SJSA1 (cell line): Measurements from ENCODE around the gene CAPN11. TPM values are rescaled to one million over a fixed set of nuclear protein-coding genes. Genes with fewer than 3 reads are reported as not detected.

ENCODE experiments used
- DNase-seq, 2 experiments: peaks; one replicate each; pipeline ENCODE4 v3.0.0-alpha.2; 2015 to 2020; ENCODE audit warnings: low spot score in 2 of 2, low read depth in 1 of 2
- H3K27ac ChIP-seq: fragments of 250-450 bp; sonication (Bioruptor Pico); 2 replicates; pipeline ENCODE4 v1.5.1; 2020; ENCODE audit warnings: mild to moderate bottlenecking, moderate library complexity
- H3K27me3 ChIP-seq: fragments of 250-450 bp; sonication (Bioruptor Pico); replicated peaks from 2 replicates; pipeline ENCODE4 v1.5.1; 2020; ENCODE audit warnings: mild to moderate bottlenecking, moderate library complexity
- H3K36me3 ChIP-seq: fragments of 250-450 bp; sonication (Bioruptor Pico); 2 replicates; pipeline ENCODE4 v1.5.1; 2020; ENCODE audit warnings: mild to moderate bottlenecking
- H3K4me1 ChIP-seq: fragments of 250-450 bp; sonication (Bioruptor Pico); replicated peaks from 2 replicates; pipeline ENCODE4 v1.6.1; 2021; ENCODE audit warnings: mild to moderate bottlenecking
- H3K4me3 ChIP-seq: fragments of 250-450 bp; sonication (Bioruptor Pico); 2 replicates; pipeline ENCODE4 v1.5.1; 2020; ENCODE audit warnings: mild to moderate bottlenecking
- H3K9me3 ChIP-seq: fragments of 250-450 bp; sonication (Bioruptor Pico); replicated peaks from 2 replicates; pipeline ENCODE4 v1.5.1; 2020; ENCODE audit warnings: mild to moderate bottlenecking
- total RNA-seq: library from RNA; depleted of rRNA; stranded (reverse); fragments of >200 nt; shearing (Covaris generic); gene quantifications from 2 replicates; pipeline ENCODE4 v1.2.3, GENCODE V29; 2014

Gene CAPN11
- total RNA-seq, 1 experiment from 2014 or later: not detected

- DNase-seq: no peak
- H3K36me3 ChIP-seq: no peaks in the 10 kb centered on the region
- H3K4me1 ChIP-seq: peaks cover 50% of the 10 kb centered on the region
- no peaks in the 10 kb centered on the region for H3K27me3 ChIP-seq
- H3K4me3 ChIP-seq: peak overlapping the region; percentile 50
- 0 out of 2 replicates have a peak, but pooled peaks cover 2% of the 10 kb centered on the region for H3K9me3 ChIP-seq
- H3K27ac ChIP-seq: no peak overlapping the region
These were observed 64.1 kb downstream of the CAPN11 start for GRCh38 chr6:44222486-44223318.

- H3K27me3 ChIP-seq: no peaks in the 10 kb centered on the region
- H3K4me3 ChIP-seq: peak within 1 kb of the TSS; percentile 50
- peak in 1 of 2 experiments; percentile 77 for DNase-seq
- no peak within 1 kb of the TSS for H3K27ac ChIP-seq
- peaks cover 42% of the 10 kb centered on the region for H3K4me1 ChIP-seq
- H3K9me3 ChIP-seq: 0 out of 2 replicates have a peak, but pooled peaks cover 2% of the 10 kb centered on the region
- no peaks in the 10 kb centered on the region for H3K36me3 ChIP-seq
These were observed 64.9 kb downstream of the CAPN11 start, which contains the start of gene SLC29A1 for GRCh38 chr6:44223319-44224028. Gene SLC29A1, plus strand, starts transcription at chr6:44223595. Its CDS starts 3,719 bp downstream, at chr6:44227314.

- H3K27me3 ChIP-seq: no peaks in the 10 kb centered on the region
- no peak for DNase-seq
- H3K36me3 ChIP-seq: no peaks in the 10 kb centered on the region
- H3K27ac ChIP-seq: no peak overlapping the region
- H3K9me3 ChIP-seq: 0 out of 2 replicates have a peak, but pooled peaks cover 2% of the 10 kb centered on the region
- peak overlapping the region; percentile 50 for H3K4me3 ChIP-seq
- peaks cover 34% of the 10 kb centered on the region for H3K4me1 ChIP-seq
These were observed 65.7 kb downstream of the CAPN11 start for GRCh38 chr6:44224029-44224964.

- no peak for DNase-seq
- H3K36me3 ChIP-seq: no peaks in the 10 kb centered on the region
- no peak overlapping the region for H3K27ac ChIP-seq
- no peak overlapping the region for H3K4me3 ChIP-seq
- peaks cover 31% of the 10 kb centered on the region for H3K4me1 ChIP-seq
- H3K27me3 ChIP-seq: no peaks in the 10 kb centered on the region
- H3K9me3 ChIP-seq: 0 out of 2 replicates have a peak, but pooled peaks cover 2% of the 10 kb centered on the region
These were observed 66.3 kb downstream of the CAPN11 start for GRCh38 chr6:44224965-44225305.

- Histone ChIP-seq H3K27ac (no peak overlapping the region), H3K4me3 (no peak overlapping the region), H3K27me3 (no peaks in the 10 kb centered on the region), H3K36me3 (no peaks in the 10 kb centered on the region), H3K4me1 (peaks cover 31% of the 10 kb centered on the region), H3K9me3 (0 out of 2 replicates have a peak, but pooled peaks cover 2% of the 10 kb centered on the region)
- DNase-seq: no peak
These were observed 67.1 kb downstream of the CAPN11 start for GRCh38 chr6:44225579-44226325.

- 0 out of 2 replicates have a peak, but pooled peaks cover 2% of the 10 kb centered on the region for H3K9me3 ChIP-seq
- no peak overlapping the region for H3K4me3 ChIP-seq
- DNase-seq: no peak
- no peak overlapping the region for H3K27ac ChIP-seq
- H3K36me3 ChIP-seq: no peaks in the 10 kb centered on the region
- no peaks in the 10 kb centered on the region for H3K27me3 ChIP-seq
- H3K4me1 ChIP-seq: peaks cover 25% of the 10 kb centered on the region
These were observed 67.9 kb downstream of the CAPN11 start for GRCh38 chr6:44226368-44227147.

GRCh38 chr6:44227148-44227793, 68.7 kb downstream of the CAPN11 start:
- no peak overlapping the region for H3K27ac ChIP-seq
- H3K4me1 ChIP-seq: peaks cover 19% of the 10 kb centered on the region
- no peak overlapping the region for H3K4me3 ChIP-seq
- DNase-seq: no peak
- no peaks in the 10 kb centered on the region for H3K27me3 ChIP-seq
- H3K9me3 ChIP-seq: 0 out of 2 replicates have a peak, but pooled peaks cover 2% of the 10 kb centered on the region
- H3K36me3 ChIP-seq: 0 out of 2 replicates have a peak, but pooled peaks cover 5% of the 10 kb centered on the region

GRCh38 chr6:44228031-44228430, 69.4 kb downstream of the CAPN11 start:
- H3K9me3 ChIP-seq: 0 out of 2 replicates have a peak, but pooled peaks cover 2% of the 10 kb centered on the region
- 0 out of 2 replicates have a peak, but pooled peaks cover 5% of the 10 kb centered on the region for H3K36me3 ChIP-seq
- H3K4me1 ChIP-seq: peaks cover 12% of the 10 kb centered on the region
- no peak overlapping the region for H3K27ac ChIP-seq
- no peak for DNase-seq
- H3K4me3 ChIP-seq: no peak overlapping the region
- no peaks in the 10 kb centered on the region for H3K27me3 ChIP-seq

GRCh38 chr6:44228433-44228832, 69.8 kb downstream of the CAPN11 start:
- DNase-seq: no peak
- Histone ChIP-seq H3K27ac (no peak overlapping the region), H3K36me3 (0 out of 2 replicates have a peak, but pooled peaks cover 5% of the 10 kb centered on the region), H3K9me3 (0 out of 2 replicates have a peak, but pooled peaks cover 2% of the 10 kb centered on the region), H3K4me1 (peaks cover 10% of the 10 kb centered on the region), H3K4me3 (no peak overlapping the region), H3K27me3 (no peaks in the 10 kb centered on the region)

GRCh38 chr6:44228836-44229235, 70.2 kb downstream of the CAPN11 start:
- Histone ChIP-seq H3K9me3 (no peaks in the 10 kb centered on the region), H3K4me1 (peaks cover 6% of the 10 kb centered on the region), H3K27ac (no peak overlapping the region), H3K27me3 (no peaks in the 10 kb centered on the region), H3K36me3 (0 out of 2 replicates have a peak, but pooled peaks cover 5% of the 10 kb centered on the region), H3K4me3 (no peak overlapping the region)
- DNase-seq: no peak

- peaks cover 3% of the 10 kb centered on the region; the same call in 1 of the 2 replicates for H3K4me1 ChIP-seq
- H3K27ac ChIP-seq: no peak overlapping the region
- H3K9me3 ChIP-seq: no peaks in the 10 kb centered on the region
- no peak for DNase-seq
- no peak overlapping the region for H3K4me3 ChIP-seq
- H3K36me3 ChIP-seq: 0 out of 2 replicates have a peak, but pooled peaks cover 5% of the 10 kb centered on the region
- H3K27me3 ChIP-seq: no peaks in the 10 kb centered on the region
These were observed 70.9 kb downstream of the CAPN11 start for GRCh38 chr6:44229376-44230033.
